Right forelimb (tissue), 1 donor: Measurements from ENCODE around the gene CABP1.
A peak's percentile ranks its signal among the peaks of the same experiment; 100 is the strongest.
"Not testable (repeated sequence)": the region's sequence is repeated elsewhere in the genome, so short reads cannot be mapped to it uniquely, and the experiment has no call there.

Source experiments
- DNase-seq: peaks from one replicate; pipeline ENCODE4 v3.0.0-alpha.2; 2018

Gene CABP1

GRCh38 chr12:120639771-120640721 is at the start of gene CABP1:
Gene CABP1, plus strand, starts transcription at chr12:120640626. Its CDS starts 60 bp downstream, at chr12:120640686.
- DNase-seq, result peak; percentile 45

DNA sequence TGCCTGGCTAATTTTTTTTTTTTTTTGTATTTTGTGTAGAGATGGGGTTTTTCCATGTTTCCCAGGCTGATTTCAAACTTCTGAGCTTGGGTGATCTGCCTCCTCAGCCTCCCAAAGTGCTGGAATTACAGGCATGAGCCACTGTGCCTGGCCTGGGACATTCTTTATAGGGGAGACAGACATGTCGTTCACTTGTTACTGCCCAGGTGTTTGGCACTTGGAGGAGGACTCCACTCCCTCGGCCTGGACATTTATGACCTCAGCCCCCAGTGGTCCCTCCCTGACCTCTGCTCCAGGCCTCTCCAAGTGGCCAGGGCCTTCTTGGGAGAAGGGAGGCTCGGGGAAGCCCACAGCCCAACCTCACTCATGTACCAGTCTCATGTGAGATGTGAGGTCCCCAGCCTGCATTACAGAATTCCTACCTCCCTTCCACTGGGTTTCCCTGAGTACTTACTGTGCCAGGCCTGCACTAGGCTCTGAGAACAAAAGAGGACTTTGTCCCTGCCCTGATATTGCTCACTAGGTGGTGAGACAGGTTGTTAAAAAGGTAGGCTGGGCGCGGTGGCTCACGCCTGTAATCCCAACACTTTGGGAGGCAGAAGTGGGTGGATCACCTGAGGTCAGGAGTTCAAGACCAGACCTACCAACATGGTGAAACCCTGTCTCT is 49.6 kb upstream of the CABP1 start:
- DNase-seq, result no peak

GRCh38 chr12:120592121-120593049 is 48.0 kb upstream of the CABP1 start:
- no peak for DNase-seq

DNA sequence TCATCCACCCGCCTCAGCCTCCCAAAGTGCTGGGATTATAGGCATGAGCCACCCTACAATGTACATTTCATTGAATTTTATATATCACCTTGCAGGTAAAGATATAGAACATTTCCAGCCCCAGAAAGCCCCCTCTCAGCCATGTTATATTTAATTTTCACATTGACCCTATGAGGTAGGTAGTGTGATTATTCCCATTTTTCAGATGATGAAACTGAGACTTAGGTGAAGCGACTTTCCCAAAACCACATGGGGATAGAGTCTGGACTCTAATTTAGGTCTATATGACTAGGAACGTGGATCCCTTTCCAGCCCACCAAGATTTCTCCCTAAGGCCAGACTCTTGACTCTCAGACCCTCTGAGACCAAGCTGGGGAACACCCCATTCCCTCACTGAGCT is 43.5 kb upstream of the CABP1 start:
- DNase-seq, result no peak

- DNase-seq, result no peak
These were observed 42.6 kb upstream of the CABP1 start for GRCh38 chr12:120597861-120598260.

DNA sequence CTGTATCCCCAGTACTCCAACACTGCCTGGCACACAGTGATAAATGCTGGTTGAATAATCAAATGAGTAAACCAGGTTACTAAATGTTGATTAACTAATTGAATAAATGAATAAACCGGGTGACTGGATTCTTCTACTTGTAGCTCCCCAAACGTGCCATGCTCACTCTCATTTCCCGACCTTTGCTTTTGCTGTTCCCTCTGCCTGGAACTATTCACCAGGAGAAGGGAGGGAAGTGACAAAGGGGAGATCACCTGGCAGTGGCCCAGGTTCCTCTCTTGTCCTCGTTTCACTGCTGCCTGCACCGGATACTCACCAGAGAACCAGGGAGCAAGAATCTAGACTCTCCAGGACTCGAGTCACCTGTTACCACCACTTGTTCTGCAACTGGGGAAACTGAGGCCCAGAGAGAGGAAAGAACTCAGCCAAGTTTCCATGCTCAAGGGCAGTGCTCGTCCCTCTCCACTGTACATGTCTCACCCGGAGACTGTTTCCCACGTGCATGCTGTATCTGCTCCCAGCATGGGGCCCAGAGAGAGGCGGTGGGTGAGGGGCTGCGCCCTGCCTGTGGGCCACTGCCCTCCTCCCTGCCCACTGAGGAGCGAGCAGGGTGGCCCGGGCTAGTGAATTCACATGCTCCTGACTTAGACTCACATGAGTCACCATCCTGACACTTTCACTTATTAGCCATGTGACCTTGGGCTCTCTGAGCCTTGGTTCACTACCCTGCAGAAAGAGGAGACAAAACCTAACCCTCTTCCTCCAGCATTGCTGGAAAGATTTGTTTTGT is 41.6 kb upstream of the CABP1 start:
- DNase-seq, result no peak

GRCh38 chr12:120599672-120600552 is 40.5 kb upstream of the CABP1 start:
- DNase-seq, result no peak

DNA sequence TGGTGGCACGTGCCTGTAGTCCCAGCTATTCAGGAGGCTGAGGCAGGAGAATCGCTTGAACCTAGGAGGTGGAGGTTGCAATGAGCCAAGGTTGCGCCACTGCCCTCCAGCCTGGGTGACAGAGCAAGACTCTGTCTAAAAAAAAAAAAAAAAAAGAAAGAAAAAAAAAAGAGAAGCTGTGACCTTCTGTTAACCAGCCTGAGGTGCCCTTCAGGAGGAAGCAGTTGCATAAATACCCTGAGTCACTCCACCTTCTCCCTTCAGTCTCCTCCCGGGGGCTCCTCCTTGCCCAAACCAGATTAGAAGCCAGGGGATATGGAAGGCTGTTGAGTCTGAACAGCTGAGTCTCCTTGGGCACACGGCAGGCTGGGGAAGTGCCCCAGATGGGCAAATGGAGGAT is 38.0 kb upstream of the CABP1 start:
- not testable (repeated sequence) for DNase-seq

GRCh38 chr12:120610560-120610959 is 29.9 kb upstream of the CABP1 start:
- no peak for DNase-seq

DNA sequence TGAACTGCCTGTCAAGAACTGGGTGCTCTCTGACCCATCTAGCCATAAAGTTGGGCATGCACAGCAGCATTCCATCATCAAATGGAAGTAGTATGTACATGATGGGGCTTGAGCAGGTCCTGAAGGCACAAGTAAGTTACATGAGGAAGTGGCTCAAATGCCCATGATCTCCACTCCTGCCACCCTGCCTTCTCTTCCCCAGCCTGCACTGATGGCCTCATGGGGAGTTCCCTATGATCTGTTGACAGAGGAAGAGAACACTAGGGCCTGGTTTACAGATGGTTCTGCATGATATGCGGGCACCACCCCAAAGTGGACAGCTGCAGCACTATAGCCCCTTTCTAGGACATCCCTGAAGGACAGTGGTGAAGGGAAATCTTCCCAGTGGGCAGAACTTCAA is 28.9 kb upstream of the CABP1 start:
- DNase-seq, result not testable (repeated sequence)

GRCh38 chr12:120614848-120615247 is 25.6 kb upstream of the CABP1 start:
- DNase-seq, result no peak

- not testable (repeated sequence) for DNase-seq
These were observed 23.2 kb upstream of the CABP1 start for GRCh38 chr12:120617193-120617592.

DNA sequence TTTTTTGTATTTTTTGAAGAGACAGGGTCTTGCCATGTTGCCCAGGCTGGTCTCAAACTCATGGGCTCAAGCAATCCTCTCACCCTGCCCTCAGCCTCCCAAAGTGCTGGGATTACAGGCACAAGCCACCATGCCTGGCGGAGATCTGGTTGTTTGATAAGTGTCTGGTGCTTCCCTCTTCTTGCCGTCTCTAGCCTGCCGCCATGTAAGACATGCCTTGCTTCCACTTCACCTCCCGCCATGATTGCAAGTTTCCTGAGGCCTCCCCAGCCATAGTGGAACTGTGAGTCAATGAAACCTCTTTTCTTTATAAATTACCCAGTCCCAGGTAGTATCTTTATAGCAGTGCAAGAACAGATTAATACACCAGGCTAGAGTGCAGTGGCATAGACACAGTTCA is 22.7 kb upstream of the CABP1 start:
- DNase-seq, result not testable (repeated sequence)

DNA sequence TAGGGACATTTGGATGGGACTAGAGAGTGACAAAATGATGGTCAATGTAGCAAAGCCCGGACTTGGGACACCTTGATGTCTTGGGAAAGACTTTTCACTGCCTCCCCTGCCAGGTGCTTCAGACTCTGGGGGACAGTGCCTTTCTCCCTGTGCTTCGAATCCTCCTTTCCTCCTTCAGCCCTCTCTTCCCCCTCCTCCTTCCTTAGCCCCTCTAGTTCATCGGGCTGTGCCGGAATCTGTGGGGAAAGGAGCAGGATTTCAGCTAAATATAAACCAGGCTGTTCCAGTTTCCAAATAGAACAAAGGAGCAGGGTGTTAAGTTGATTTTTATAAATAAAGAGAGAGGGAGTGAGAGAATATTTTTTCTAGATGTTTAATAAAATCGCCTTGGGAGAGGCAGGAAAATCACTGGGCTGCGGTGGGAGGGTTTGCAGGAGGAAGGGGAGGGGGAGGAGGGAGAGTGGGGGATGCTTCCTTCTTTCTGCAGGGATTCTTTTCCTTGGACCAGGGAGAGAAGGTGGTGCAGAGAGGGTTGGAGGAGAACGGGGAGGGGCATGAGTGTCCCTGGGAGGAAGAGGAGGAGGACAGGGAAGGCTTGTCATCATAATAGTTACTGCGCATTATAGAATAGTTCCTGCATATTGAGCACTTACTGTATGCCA is 21.3 kb upstream of the CABP1 start:
- no peak for DNase-seq

GRCh38 chr12:120620624-120621023 is 19.8 kb upstream of the CABP1 start:
- no peak for DNase-seq

DNA sequence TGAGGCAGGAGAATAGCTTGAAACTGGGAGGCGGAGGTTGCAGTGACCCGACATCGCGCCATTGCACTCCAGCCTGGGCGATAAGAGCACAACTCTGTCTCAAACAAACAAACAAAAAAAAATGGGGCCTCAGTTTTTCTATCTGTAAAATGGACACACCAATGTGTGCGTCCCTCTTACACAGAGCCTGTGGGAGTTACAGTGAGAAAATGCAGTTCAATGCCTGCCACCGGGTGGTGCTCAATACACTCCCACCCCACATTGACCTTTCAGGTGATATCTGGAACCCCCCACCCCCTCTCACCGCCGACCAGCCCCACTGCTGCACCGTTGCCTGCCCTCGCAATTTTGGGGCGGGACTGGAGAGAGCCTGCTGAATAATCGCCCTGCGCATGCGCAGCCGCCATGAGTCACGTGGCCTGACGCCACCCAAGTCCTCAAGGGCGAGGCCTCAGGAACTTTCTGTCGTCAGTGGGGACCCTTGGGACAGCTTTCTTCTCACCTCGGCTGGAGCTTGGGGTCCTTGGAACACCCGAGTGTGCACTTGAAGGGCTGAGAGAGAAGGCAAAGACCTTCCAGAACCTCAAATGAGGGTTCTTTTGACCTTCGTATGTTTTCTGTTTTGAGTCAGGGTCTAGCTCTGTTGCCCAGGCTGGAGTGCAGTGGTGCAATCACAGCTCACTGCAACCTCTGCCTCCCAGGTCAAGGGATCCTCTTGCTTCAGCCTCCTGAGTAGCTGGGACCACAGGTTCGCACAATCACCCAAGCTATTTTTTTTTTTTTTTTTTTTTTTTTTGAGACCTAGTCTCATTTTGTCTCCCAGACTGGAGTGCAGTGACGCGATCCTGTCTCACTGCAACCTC is 14.6 kb upstream of the CABP1 start:
- no peak for DNase-seq

- no peak for DNase-seq
These were observed 11.5 kb upstream of the CABP1 start for GRCh38 chr12:120628919-120629318.

DNA sequence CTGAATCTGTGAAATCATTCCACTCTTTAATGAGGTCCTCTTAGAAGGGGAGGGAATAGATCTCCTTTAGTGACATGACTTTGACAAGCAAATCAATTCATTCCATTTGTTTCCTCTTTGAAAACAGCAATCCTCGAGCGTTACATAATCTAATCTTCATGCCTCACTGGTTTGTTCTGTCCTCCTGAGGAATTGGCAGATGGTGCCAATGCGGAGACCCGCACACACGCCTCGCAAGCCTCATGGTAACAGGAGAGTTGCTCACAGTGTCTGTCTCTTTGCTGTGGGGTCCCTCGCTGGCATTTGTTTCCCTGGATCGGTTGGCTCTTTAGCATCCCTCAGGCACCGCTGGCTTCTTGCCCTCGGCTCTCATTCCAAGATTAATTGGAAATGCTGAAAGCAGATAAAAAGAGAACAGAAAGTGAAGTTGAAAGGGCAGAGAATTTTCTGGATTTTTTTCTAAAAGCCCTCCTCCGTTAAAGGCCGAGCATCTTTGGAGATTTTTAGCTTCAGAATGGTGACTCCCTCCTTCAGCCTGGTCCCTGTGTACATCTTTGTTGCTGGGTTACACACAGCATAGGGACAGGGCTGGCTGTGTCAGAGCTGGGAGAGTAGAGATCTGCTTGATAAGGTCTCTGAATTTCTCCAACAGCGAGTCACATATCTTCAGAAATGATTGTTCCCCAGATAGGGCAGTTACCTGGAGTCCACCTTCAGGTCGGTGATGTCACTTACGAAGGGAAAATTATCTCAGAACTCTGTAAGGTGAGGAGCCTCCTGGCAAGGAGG is 10.1 kb upstream of the CABP1 start:
- no peak for DNase-seq

- DNase-seq, result no peak
These were observed 9.3 kb upstream of the CABP1 start for GRCh38 chr12:120631097-120631496.
